ENCODE data around the gene KMT2B.

The KMT2B gene

DNA sequence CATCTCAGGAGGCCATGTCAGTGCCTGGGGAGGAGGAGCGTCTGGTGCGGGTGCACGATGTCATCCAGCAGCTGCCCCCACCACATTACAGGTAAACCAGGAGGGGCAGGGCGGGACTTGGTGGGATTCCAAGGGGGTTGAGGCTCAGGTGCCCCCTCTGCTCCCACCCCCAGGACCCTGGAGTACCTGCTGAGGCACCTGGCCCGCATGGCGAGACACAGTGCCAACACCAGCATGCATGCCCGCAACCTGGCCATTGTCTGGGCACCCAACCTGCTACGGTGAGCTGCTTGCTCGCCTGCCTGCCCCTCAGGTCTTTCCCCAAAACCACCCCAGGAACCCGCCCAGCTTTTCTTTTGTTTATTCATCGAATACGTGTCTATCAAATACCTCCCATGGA is 64.8 kb downstream of the KMT2B start:
- no peak overlapping the region for H3K9ac ChIP-seq
- TF ChIP-seq CTCF (IDR thresholded peaks at IDR 0.05), result no peak
- no peaks in the 10 kb centered on the region for H3K36me3 ChIP-seq (ENCODE audit: control insufficient read depth, insufficient read depth, low read length)
- H3K4me3 ChIP-seq (ENCODE audit: low read depth, low read length), result no peak overlapping the region
- H2AFZ ChIP-seq, result no peak overlapping the region
- no peak overlapping the region for H3K27ac ChIP-seq
- no peaks in the 10 kb centered on the region for H3K79me2 ChIP-seq
- H3K4me1 ChIP-seq, result no peaks in the 10 kb centered on the region
- H3K27me3 ChIP-seq (ENCODE audit: control insufficient read depth, insufficient read depth, low read length), result no peaks in the 10 kb centered on the region
- H3K9me3 ChIP-seq (ENCODE audit: control insufficient read depth, low read length), result no peaks in the 10 kb centered on the region
- H3K4me2 ChIP-seq (ENCODE audit: low read length), result no peak overlapping the region

GRCh38 chr19:35783469-35784434 is 65.9 kb downstream of the KMT2B start:
- H3K9ac ChIP-seq, result no peak overlapping the region
- H3K27ac ChIP-seq, result no peak overlapping the region
- no peaks in the 10 kb centered on the region for H3K27me3 ChIP-seq (ENCODE audit: control insufficient read depth, insufficient read depth, low read length)
- no peak overlapping the region for H3K4me2 ChIP-seq (ENCODE audit: low read length)
- no peaks in the 10 kb centered on the region for H3K36me3 ChIP-seq (ENCODE audit: control insufficient read depth, insufficient read depth, low read length)
- H3K79me2 ChIP-seq, result no peaks in the 10 kb centered on the region
- no peak overlapping the region for H2AFZ ChIP-seq
- H3K4me3 ChIP-seq (ENCODE audit: low read depth, low read length), result no peak overlapping the region
- TF ChIP-seq CTCF (IDR thresholded peaks at IDR 0.05), result no peak
- H3K4me1 ChIP-seq, result no peaks in the 10 kb centered on the region
- H3K9me3 ChIP-seq (ENCODE audit: control insufficient read depth, low read length), result no peaks in the 10 kb centered on the region

GRCh38 chr19:35784503-35785338 is 66.9 kb downstream of the KMT2B start:
- Histone ChIP-seq H3K36me3 (ENCODE audit: control insufficient read depth, insufficient read depth, low read length) (no peaks in the 10 kb centered on the region), H3K9me3 (ENCODE audit: control insufficient read depth, low read length) (no peaks in the 10 kb centered on the region), H2AFZ (no peak overlapping the region), H3K4me1 (no peaks in the 10 kb centered on the region), H3K9ac (no peak overlapping the region), H3K4me3 (ENCODE audit: low read depth, low read length) (no peak overlapping the region), H3K79me2 (no peaks in the 10 kb centered on the region), H3K27ac (no peak overlapping the region), H3K4me2 (ENCODE audit: low read length) (no peak overlapping the region), H3K27me3 (ENCODE audit: control insufficient read depth, insufficient read depth, low read length) (no peaks in the 10 kb centered on the region)
- no peak for TF ChIP-seq CTCF (IDR thresholded peaks at IDR 0.05)

GRCh38 chr19:35785339-35785627 is 67.5 kb downstream of the KMT2B start:
- Histone ChIP-seq H3K4me3 (ENCODE audit: low read depth, low read length) (no peak overlapping the region), H3K9ac (no peak overlapping the region), H3K36me3 (ENCODE audit: control insufficient read depth, insufficient read depth, low read length) (no peaks in the 10 kb centered on the region), H3K4me1 (no peaks in the 10 kb centered on the region), H2AFZ (no peak overlapping the region), H3K27me3 (ENCODE audit: control insufficient read depth, insufficient read depth, low read length) (no peaks in the 10 kb centered on the region), H3K79me2 (no peaks in the 10 kb centered on the region), H3K4me2 (ENCODE audit: low read length) (no peak overlapping the region), H3K9me3 (ENCODE audit: control insufficient read depth, low read length) (no peaks in the 10 kb centered on the region), H3K27ac (no peak overlapping the region)
- TF ChIP-seq CTCF (IDR thresholded peaks at IDR 0.05), result no peak

Measured in parathyroid adenoma (tissue), 2 donors.